Caco-2 (cell line): ENCODE data around the gene CRHR1. TPM values are rescaled to one million over a fixed set of nuclear protein-coding genes. Genes with fewer than 3 reads are reported as not detected.
"Not testable (repeated sequence)": the region's sequence is repeated elsewhere in the genome, so short reads cannot be mapped to it uniquely, and the experiment has no call there.

Source experiments
- BruUV-seq: library from RNA; stranded (reverse); fragments of 400-500 nt; replicated peaks from 2 replicates; lab custom pipeline; 2021; lab: Mats Ljungman, UMichigan
- CTCF ChIA-PET: fragments of 300-600 bp; sonication (Branson Sonifier 250); formaldehyde crosslinking; loops from one replicate; lab custom pipeline; 2022; ENCODE audit warnings: antibody characterized with exemption; lab: Charles Lee
- POLR2A ChIA-PET: fragments of 300-600 bp; sonication (Branson Sonifier 250); formaldehyde crosslinking; loops from one replicate; lab custom pipeline; 2022; ENCODE audit warnings: antibody characterized with exemption; lab: Charles Lee
- DNase-seq, 2 experiments: peaks; one replicate each; pipeline versions ENCODE4 v3.0.0 to v3.0.0-alpha.2; 2020 to 2022
- H3K27me3 ChIP-seq: replicated peaks from 2 replicates; pipeline ENCODE4 v1.6.0; 2011; ENCODE audit warnings: low read length; ENCODE audit not compliant: control insufficient read depth, insufficient read depth
- H3K36me3 ChIP-seq: 2 replicates; pipeline ENCODE4 v1.5.1; 2011; ENCODE audit warnings: low read length; ENCODE audit not compliant: control insufficient read depth, insufficient read depth
- H3K4me1 ChIP-seq: fragments of 250-450 bp; sonication (Bioruptor Pico); 2 replicates; pipeline ENCODE4 v1.5.1; 2020; ENCODE audit warnings: mild to moderate bottlenecking
- H3K4me3 ChIP-seq: 2 replicates; pipeline ENCODE4 v1.5.1; 2011; ENCODE audit warnings: low read depth, mild to moderate bottlenecking, control low read depth, low read length
- H3K9me3 ChIP-seq: fragments of 250-450 bp; sonication (Bioruptor Pico); 2 replicates; pipeline ENCODE4 v1.5.1; 2020; ENCODE audit warnings: mild to moderate bottlenecking, moderate library complexity
- H3K27ac Mint-ChIP-seq: one replicate; pipeline ENCODE4 v1.8.0; 2022; ENCODE audit warnings: mixed read lengths; ENCODE audit not compliant: unreplicated experiment
- H3K27me3 Mint-ChIP-seq: one replicate; pipeline ENCODE4 v1.8.0; 2022; ENCODE audit warnings: mixed read lengths; ENCODE audit not compliant: insufficient read depth, unreplicated experiment
- H3K36me3 Mint-ChIP-seq: one replicate; pipeline ENCODE4 v1.8.0; 2022; ENCODE audit warnings: mild to moderate bottlenecking, mixed read lengths; ENCODE audit not compliant: insufficient read depth, unreplicated experiment
- H3K4me1 Mint-ChIP-seq: one replicate; pipeline ENCODE4 v1.8.0; 2022; ENCODE audit warnings: low read depth, mixed read lengths; ENCODE audit not compliant: unreplicated experiment
- H3K4me3 Mint-ChIP-seq: one replicate; pipeline ENCODE4 v1.8.0; 2022; ENCODE audit warnings: mild to moderate bottlenecking, moderate library complexity, mixed read lengths; ENCODE audit not compliant: unreplicated experiment
- H3K9me3 Mint-ChIP-seq: one replicate; pipeline ENCODE4 v1.8.0; 2022; ENCODE audit warnings: mixed read lengths; ENCODE audit not compliant: unreplicated experiment
- intact Hi-C: fragments of 100-400 bp; cut with micrococcal nuclease; formaldehyde crosslinking; loops from one replicate; pipeline ENCODE4 v1.10.0; 2022; ENCODE audit not compliant: unreplicated experiment
- total RNA-seq: library from RNA; stranded (reverse); gene quantifications from 2 replicates; pipeline ENCODE4 v1.2.3, GENCODE V29; 2022
- TF ChIP-seq, protein P1 (sequence below), 2 experiments: fragments of 200-600 bp in 1 of 2; IDR thresholded peaks; 1 replicate in 1 of 2; 2 replicates in 1 of 2; pipeline versions ENCODE4 v1.5.1 to v1.8.0; 2011 to 2022; ENCODE audit warnings: antibody characterized with exemption in 1 of 2, control low read depth in 1 of 2, inconsistent platforms in 1 of 2, low read depth in 1 of 2, low read length in 1 of 2, mild to moderate bottlenecking in 1 of 2, moderate library complexity in 1 of 2; ENCODE audit not compliant: insufficient read depth in 1 of 2, severe bottlenecking in 1 of 2, unreplicated experiment in 1 of 2

CRHR1 gene
- total RNA-seq, 1 experiment from 2014 or later, result not detected

DNA sequence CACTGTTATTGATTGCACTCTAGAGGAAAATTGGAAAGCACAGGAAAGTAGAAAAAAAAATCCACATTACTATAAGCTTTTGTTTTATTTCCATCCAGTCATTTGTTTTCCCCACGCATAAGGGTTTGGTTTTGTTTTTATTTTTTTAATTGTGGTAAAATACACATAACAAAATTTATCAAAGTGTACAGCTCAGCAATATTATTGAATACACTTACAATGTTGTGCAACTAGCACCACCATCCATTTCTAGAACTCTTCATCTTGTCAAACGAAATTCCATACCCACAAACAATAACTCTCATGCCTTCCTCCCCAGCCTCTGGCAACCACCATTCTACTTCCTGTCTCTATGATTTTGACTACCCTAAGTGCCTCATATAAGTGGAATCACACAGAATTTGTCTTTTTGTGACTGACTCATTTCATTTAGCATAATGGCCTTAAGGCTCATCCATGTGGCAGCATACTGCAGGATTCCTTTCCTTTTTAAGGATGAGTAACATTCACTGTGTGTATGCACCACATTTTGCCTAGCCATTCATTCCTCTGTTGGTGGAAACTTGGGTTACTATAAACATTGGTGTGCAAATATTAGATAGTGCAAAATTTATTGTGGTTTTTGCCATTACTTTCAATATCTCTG, 71.7 kb downstream of the CRHR1 start:
- H3K27me3 Mint-ChIP-seq, result peaks cover 19% of the 10 kb centered on the region
- TF ChIP-seq, protein P1, sequence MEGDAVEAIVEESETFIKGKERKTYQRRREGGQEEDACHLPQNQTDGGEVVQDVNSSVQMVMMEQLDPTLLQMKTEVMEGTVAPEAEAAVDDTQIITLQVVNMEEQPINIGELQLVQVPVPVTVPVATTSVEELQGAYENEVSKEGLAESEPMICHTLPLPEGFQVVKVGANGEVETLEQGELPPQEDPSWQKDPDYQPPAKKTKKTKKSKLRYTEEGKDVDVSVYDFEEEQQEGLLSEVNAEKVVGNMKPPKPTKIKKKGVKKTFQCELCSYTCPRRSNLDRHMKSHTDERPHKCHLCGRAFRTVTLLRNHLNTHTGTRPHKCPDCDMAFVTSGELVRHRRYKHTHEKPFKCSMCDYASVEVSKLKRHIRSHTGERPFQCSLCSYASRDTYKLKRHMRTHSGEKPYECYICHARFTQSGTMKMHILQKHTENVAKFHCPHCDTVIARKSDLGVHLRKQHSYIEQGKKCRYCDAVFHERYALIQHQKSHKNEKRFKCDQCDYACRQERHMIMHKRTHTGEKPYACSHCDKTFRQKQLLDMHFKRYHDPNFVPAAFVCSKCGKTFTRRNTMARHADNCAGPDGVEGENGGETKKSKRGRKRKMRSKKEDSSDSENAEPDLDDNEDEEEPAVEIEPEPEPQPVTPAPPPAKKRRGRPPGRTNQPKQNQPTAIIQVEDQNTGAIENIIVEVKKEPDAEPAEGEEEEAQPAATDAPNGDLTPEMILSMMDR (IDR thresholded peaks at IDR 0.05; ENCODE audit: insufficient read depth in 1 of 2, low read depth in 1 of 2, low read length in 1 of 2, severe bottlenecking in 1 of 2, unreplicated experiment in 1 of 2), result no peak
- CTCF ChIA-PET, result interaction anchor here (1.9 kb wide), 1 partner anchor 216 kb away, joined by 4 read pairs; no protein-coding TSS in a partner anchor
- peaks cover 8% of the 10 kb centered on the region for H3K4me1 Mint-ChIP-seq
- H3K36me3 Mint-ChIP-seq, result peaks cover 10% of the 10 kb centered on the region
- Histone ChIP-seq H3K36me3 (no peaks in the 10 kb centered on the region), H3K27me3 (no peaks in the 10 kb centered on the region; the same call in 1 of the 2 replicates), H3K4me3 (no peak overlapping the region), H3K9me3 (no peaks in the 10 kb centered on the region), H3K4me1 (peaks cover 5% of the 10 kb centered on the region; the same call in 1 of the 2 replicates)
- POLR2A ChIA-PET, result no interaction called here
- H3K27ac Mint-ChIP-seq, result no peak overlapping the region
- no peak overlapping the region for H3K4me3 Mint-ChIP-seq
- no peaks in the 10 kb centered on the region for H3K9me3 Mint-ChIP-seq
- no TSS peak for BruUV-seq
- intact Hi-C loops, result no loop called here
- DNase-seq, result no peak

DNA sequence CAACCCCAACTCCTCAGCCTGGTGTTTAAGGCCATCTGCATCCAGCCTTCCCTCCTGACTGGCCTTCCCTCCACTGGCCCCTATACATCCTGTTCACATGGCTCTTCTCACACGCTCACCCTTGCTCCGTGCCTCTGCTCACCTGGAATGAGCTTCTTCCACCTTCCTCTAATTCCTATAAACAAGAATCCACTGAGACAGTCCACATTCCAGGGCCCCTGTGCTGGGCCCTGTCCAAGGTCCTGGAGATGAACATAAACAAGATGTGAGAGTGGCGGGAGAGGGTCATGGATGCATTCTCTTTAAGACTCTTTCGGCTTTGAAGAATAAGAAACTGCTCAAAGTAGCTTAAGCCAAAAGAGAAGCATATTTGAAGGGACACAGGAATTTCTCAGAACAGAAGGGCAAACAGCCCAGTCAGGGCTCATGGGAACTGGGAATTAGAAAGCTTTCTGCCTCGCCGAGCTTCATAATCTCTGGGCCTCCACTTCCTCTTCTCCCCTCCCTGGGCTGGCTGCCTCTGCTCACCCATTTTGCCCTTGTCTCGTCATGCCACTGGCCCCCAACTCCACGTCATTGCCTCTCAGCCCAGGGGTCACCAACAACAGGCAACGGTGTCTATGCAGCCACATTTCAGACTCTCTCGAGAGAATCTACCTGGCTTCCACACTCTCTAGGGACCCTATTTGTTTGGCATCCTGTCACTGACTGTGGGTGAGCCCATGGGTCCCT, 74.0 kb downstream of the CRHR1 start:
- intact Hi-C loops, result no loop called here

DNA sequence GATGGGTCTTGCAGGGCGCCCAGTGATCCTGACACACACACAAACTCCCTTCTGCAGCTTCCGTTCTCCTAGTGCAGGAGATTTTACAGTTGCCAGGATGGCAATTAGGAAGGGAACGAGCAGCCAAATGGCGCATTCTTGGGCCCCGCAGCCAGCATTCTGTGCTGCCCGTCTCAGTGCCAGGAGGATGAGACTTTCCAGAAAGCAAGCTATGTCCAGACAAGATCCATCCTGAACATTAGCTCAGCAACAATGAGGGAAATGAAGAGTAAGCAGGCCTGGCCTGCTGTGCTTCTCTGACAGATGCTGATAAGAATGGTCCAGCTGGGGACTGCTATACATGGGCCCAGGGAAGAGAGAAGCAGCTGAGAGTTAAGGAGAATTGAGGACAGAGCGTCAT, 77.0 kb downstream of the CRHR1 start:
- ChIA-PET POLR2A (no interaction called here), CTCF (interaction anchor here (0.6 kb wide), 1 partner anchor 373 kb away, joined by 3 read pairs; no protein-coding TSS in a partner anchor)
- peaks cover 26% of the 10 kb centered on the region for H3K4me1 Mint-ChIP-seq
- no peak for DNase-seq
- H3K4me3 Mint-ChIP-seq, result no peak overlapping the region
- Histone ChIP-seq H3K36me3 (no peaks in the 10 kb centered on the region), H3K4me3 (no peak overlapping the region), H3K27me3 (no peaks in the 10 kb centered on the region), H3K4me1 (peaks cover 27% of the 10 kb centered on the region), H3K9me3 (no peaks in the 10 kb centered on the region)
- H3K36me3 Mint-ChIP-seq, result peaks cover 6% of the 10 kb centered on the region
- TF ChIP-seq, protein P1 (IDR thresholded peaks at IDR 0.05; ENCODE audit: insufficient read depth in 1 of 2, low read depth in 1 of 2, low read length in 1 of 2, severe bottlenecking in 1 of 2, unreplicated experiment in 1 of 2), result no peak
- no peak overlapping the region for H3K27ac Mint-ChIP-seq
- no TSS peak for BruUV-seq
- no peaks in the 10 kb centered on the region for H3K9me3 Mint-ChIP-seq
- H3K27me3 Mint-ChIP-seq, result peaks cover 11% of the 10 kb centered on the region
- intact Hi-C loops, result no loop called here

More for the DNA sequence above, 74.0 kb downstream of the CRHR1 start:
- no TSS peak for BruUV-seq
- peaks cover 8% of the 10 kb centered on the region for H3K4me1 Mint-ChIP-seq
- Histone ChIP-seq H3K27me3 (no peaks in the 10 kb centered on the region; the same call in 1 of the 2 replicates), H3K9me3 (no peaks in the 10 kb centered on the region), H3K36me3 (no peaks in the 10 kb centered on the region), H3K4me3 (no peak overlapping the region), H3K4me1 (peaks cover 5% of the 10 kb centered on the region; the same call in 1 of the 2 replicates)
- H3K9me3 Mint-ChIP-seq, result no peaks in the 10 kb centered on the region
- peaks cover 10% of the 10 kb centered on the region for H3K36me3 Mint-ChIP-seq
- no peak overlapping the region for H3K4me3 Mint-ChIP-seq
- no peak overlapping the region for H3K27ac Mint-ChIP-seq
- TF ChIP-seq, protein P1 (IDR thresholded peaks at IDR 0.05; ENCODE audit: insufficient read depth in 1 of 2, low read depth in 1 of 2, low read length in 1 of 2, severe bottlenecking in 1 of 2, unreplicated experiment in 1 of 2), result no peak
- H3K27me3 Mint-ChIP-seq, result peaks cover 23% of the 10 kb centered on the region
- ChIA-PET CTCF (interaction anchor here (1.0 kb wide), 1 partner anchor 218 kb away, joined by 4 read pairs; no protein-coding TSS in a partner anchor), POLR2A (no interaction called here)
- peak; percentile 63 to 79 for DNase-seq

DNA sequence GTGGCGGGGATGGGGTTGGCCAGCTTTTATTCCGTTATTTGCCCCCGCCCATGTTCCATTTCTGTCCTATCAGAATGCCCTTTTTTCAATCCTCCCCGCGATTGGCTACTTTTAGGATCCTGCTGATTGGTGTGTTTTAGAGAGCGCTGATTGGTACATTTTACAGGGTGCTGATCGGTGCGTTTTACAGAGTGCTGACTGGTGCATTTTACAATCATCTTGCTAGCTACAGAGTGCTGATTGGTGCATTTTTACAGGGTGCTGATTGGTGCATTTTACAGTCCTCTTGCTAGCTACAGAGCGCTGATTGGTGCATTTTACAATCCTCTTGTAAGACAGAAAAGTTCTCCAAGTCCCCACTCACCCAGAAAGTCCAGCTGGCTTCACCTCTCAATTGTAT, 78.0 kb downstream of the CRHR1 start:
- H3K27ac Mint-ChIP-seq, H3K9me3 ChIP-seq, DNase-seq, H3K36me3 Mint-ChIP-seq, POLR2A ChIA-PET, CTCF ChIA-PET, H3K9me3 Mint-ChIP-seq, H3K4me3 Mint-ChIP-seq, H3K27me3 ChIP-seq, H3K4me3 ChIP-seq, BruUV-seq, H3K36me3 ChIP-seq, intact Hi-C loops: not testable (repeated sequence)
- peaks cover 30% of the 10 kb centered on the region for H3K4me1 ChIP-seq
- Mint-ChIP-seq H3K27me3 (peaks cover 11% of the 10 kb centered on the region), H3K4me1 (peaks cover 26% of the 10 kb centered on the region)
